HG03097 (cell line): ENCODE measurements around the gene LRRC27.
"Not testable (repeated sequence)": the region's sequence is repeated elsewhere in the genome, so short reads cannot be mapped to it uniquely, and the experiment has no call there.

ENCODE experiments used
- ATAC-seq: cut with Tn5 transposase; IDR thresholded peaks from one replicate; pipeline ENCODE4 v1.9.1; 2021; ENCODE audit not compliant: unreplicated experiment, low FRiP score

LRRC27 gene

GRCh38 chr10:132331601-132332432 is at the start of gene LRRC27:
Gene LRRC27, plus strand, starts transcription at chr10:132332193. Its CDS starts 1,332 bp downstream, at chr10:132333525.
- ATAC-seq, result peak; percentile 63

- ATAC-seq, result no peak
Measured at GRCh38 chr10:132282667-132283603, 49.1 kb upstream of the LRRC27 start.

- no peak for ATAC-seq
Measured at GRCh38 chr10:132283604-132284382, 48.2 kb upstream of the LRRC27 start.

GRCh38 chr10:132289439-132289838 is 42.6 kb upstream of the LRRC27 start:
- no peak for ATAC-seq

- ATAC-seq, result no peak
Measured at GRCh38 chr10:132290631-132291030, 41.4 kb upstream of the LRRC27 start.

- no peak for ATAC-seq
Measured at GRCh38 chr10:132291826-132292225, 40.2 kb upstream of the LRRC27 start.

- ATAC-seq, result no peak
Measured at GRCh38 chr10:132292287-132293200, 39.4 kb upstream of the LRRC27 start.

- ATAC-seq, result no peak
Measured at GRCh38 chr10:132293201-132293812, 38.7 kb upstream of the LRRC27 start.

- no peak for ATAC-seq
Measured at GRCh38 chr10:132293813-132294520, 38.0 kb upstream of the LRRC27 start.

GRCh38 chr10:132294561-132295318 is 37.3 kb upstream of the LRRC27 start:
- no peak for ATAC-seq

GRCh38 chr10:132295481-132295880 is 36.5 kb upstream of the LRRC27 start:
- ATAC-seq, result not testable (repeated sequence)

GRCh38 chr10:132296666-132297443 is 35.1 kb upstream of the LRRC27 start:
- ATAC-seq, result no peak

GRCh38 chr10:132297526-132297925 is 34.5 kb upstream of the LRRC27 start:
- no peak for ATAC-seq

GRCh38 chr10:132298038-132298881 is 33.7 kb upstream of the LRRC27 start:
- no peak for ATAC-seq

GRCh38 chr10:132299371-132300336 is 32.3 kb upstream of the LRRC27 start:
- no peak for ATAC-seq
